K562 (cell line): ENCODE measurements around the gene ANK3. TPM values are rescaled to one million over a fixed set of nuclear protein-coding genes. Genes with fewer than 3 reads are reported as not detected.

ENCODE experiments used
- CAMTA2 ChIP-seq: fragments of 250-450 bp; sonication (Bioruptor Pico); conservative IDR thresholded peaks from 2 replicates; pipeline ENCODE4 v1.5.1; 2022
- DNMT1 ChIP-seq: fragments of 450-650 bp; IDR thresholded peaks from 2 replicates; pipeline ENCODE4 v1.6.1; 2016; ENCODE audit warnings: antibody characterized with exemption, mild to moderate bottlenecking
- ELK1 ChIP-seq: sonication (generic); formaldehyde crosslinking; IDR thresholded peaks from 2 replicates; pipeline ENCODE4 v1.8.1; 2022; ENCODE audit warnings: missing genetic modification reagents
- GABPA ChIP-seq: fragments of 200-800 bp; sonication (Bioruptor generic); conservative IDR thresholded peaks from 2 replicates; pipeline ENCODE4 v1.6.1; 2016; ENCODE audit warnings: low read depth, missing genetic modification characterization, missing compliant biosample characterization
- GTF2E2 ChIP-seq: fragments of 200-800 bp; sonication (Bioruptor generic); IDR thresholded peaks from 2 replicates; pipeline ENCODE4 v1.6.1; 2016; ENCODE audit warnings: missing genetic modification characterization, missing compliant biosample characterization
- GTF3C2 ChIP-seq: IDR thresholded peaks from 3 replicates; pipeline ENCODE4 v1.6.1; 2011; ENCODE audit warnings: borderline replicate concordance, mild to moderate bottlenecking, moderate library complexity; ENCODE audit not compliant: insufficient read length; ENCODE audit errors: extremely low read depth
- HIVEP1 ChIP-seq: fragments of 250-450 bp; sonication (Bioruptor Pico); IDR thresholded peaks from 2 replicates; pipeline ENCODE4 v1.4.0; 2020; ENCODE audit warnings: mild to moderate bottlenecking
- HMGN3 ChIP-seq: IDR thresholded peaks from 2 replicates; pipeline ENCODE4 v1.6.1; 2011; ENCODE audit warnings: borderline replicate concordance, low read depth, mild to moderate bottlenecking, mixed read lengths, low read length; ENCODE audit not compliant: insufficient read length; ENCODE audit errors: extremely low read depth
- HOXB6 ChIP-seq: fragments of 250-450 bp; sonication (Bioruptor Pico); IDR thresholded peaks from 2 replicates; pipeline ENCODE4 v1.5.1; 2022; ENCODE audit warnings: mild to moderate bottlenecking, borderline replicate concordance
- JUND ChIP-seq, 2 experiments: IDR thresholded peaks; 2 replicates in 1 of 2; 3 replicates in 1 of 2; pipeline ENCODE4 v1.6.1; 2011; ENCODE audit warnings: borderline replicate concordance in 2 of 2, low read depth in 2 of 2, low read length in 2 of 2, improper control_type of control experiment in 1 of 2, missing biosample characterization in 1 of 2, missing genetic modification characterization in 1 of 2, missing genetic modification reagents in 1 of 2
- MECOM ChIP-seq: fragments of 250-450 bp; sonication (Bioruptor Pico); IDR thresholded peaks from 2 replicates; pipeline ENCODE4 v1.8.0; 2022; ENCODE audit warnings: inconsistent platforms
- MTA2 ChIP-seq: fragments of 450-650 bp; IDR thresholded peaks from 2 replicates; pipeline ENCODE4 v1.6.1; 2016; ENCODE audit warnings: low read depth
- MYBL2 ChIP-seq, 2 experiments: fragments of 450-650 bp in 1 of 2; sonication (generic) in 1 of 2; formaldehyde crosslinking in 1 of 2; IDR thresholded peaks; 2 replicates each; pipeline versions ENCODE4 v1.6.1 to v1.8.1; 2017 to 2022; ENCODE audit warnings: borderline replicate concordance in 1 of 2, inconsistent platforms in 1 of 2, low read depth in 1 of 2, mild to moderate bottlenecking in 1 of 2, missing genetic modification reagents in 1 of 2, moderate library complexity in 1 of 2
- PML ChIP-seq: IDR thresholded peaks from 2 replicates; pipeline ENCODE4 v1.6.1; 2012; ENCODE audit warnings: low read length, inconsistent platforms
- POLR2A ChIP-seq: fragments of 450-650 bp; conservative IDR thresholded peaks from 2 replicates; pipeline ENCODE4 v1.6.1; 2016
- POLR2AphosphoS2 ChIP-seq: IDR thresholded peaks from 2 replicates; pipeline ENCODE4 v1.6.1; 2012; ENCODE audit warnings: low read length, improper control_type of control experiment
- POLR3G ChIP-seq: IDR thresholded peaks from 2 replicates; pipeline ENCODE4 v1.6.1; 2011; ENCODE audit not compliant: insufficient read length, insufficient replicate concordance; ENCODE audit errors: extremely low read depth
- SMARCA4 ChIP-seq: fragments of 450-650 bp; IDR thresholded peaks from 2 replicates; pipeline ENCODE4 v1.6.1; 2016
- SPI1 ChIP-seq: IDR thresholded peaks from 2 replicates; pipeline ENCODE4 v1.6.1; 2011; ENCODE audit warnings: low read depth, low read length, control low read depth, borderline replicate concordance
- TBL1XR1 ChIP-seq, 2 experiments: IDR thresholded peaks; 2 replicates each; pipeline ENCODE4 v1.6.1; 2012; ENCODE audit warnings: improper control_type of control experiment in 2 of 2, low read length in 2 of 2, mild to moderate bottlenecking in 1 of 2
- TRIM24 ChIP-seq, 2 experiments: fragments of 450-650 bp; IDR thresholded peaks; 2 replicates each; pipeline ENCODE4 v1.6.1; 2016
- U2AF2 ChIP-seq: fragments of 200-400 bp; formaldehyde crosslinking; optimal IDR thresholded peaks from 2 replicates; pipeline ENCODE3; 2017; ENCODE audit warnings: low read depth, mild to moderate bottlenecking, low read length
- ZNF184 ChIP-seq: sonication (generic); formaldehyde crosslinking; IDR thresholded peaks from 2 replicates; pipeline ENCODE4 v1.5.0; 2020; ENCODE audit warnings: missing genetic modification reagents
- ZNF217 ChIP-seq: sonication (generic); formaldehyde crosslinking; IDR thresholded peaks from 2 replicates; pipeline ENCODE4 v1.8.0; 2022; ENCODE audit warnings: mild to moderate bottlenecking, missing genetic modification reagents
- ZNF24 ChIP-seq: fragments of 450-650 bp; IDR thresholded peaks from 2 replicates; pipeline ENCODE4 v1.6.1; 2016
- ZNF511 ChIP-seq: sonication (generic); formaldehyde crosslinking; IDR thresholded peaks from 2 replicates; pipeline ENCODE4 v1.8.0; 2022; ENCODE audit warnings: mild to moderate bottlenecking, missing genetic modification reagents
- ZNF583 ChIP-seq: fragments of 250-450 bp; sonication (Bioruptor Pico); IDR thresholded peaks from 2 replicates; pipeline ENCODE4 v1.4.0; 2020
- ZNF586 ChIP-seq: fragments of 450-650 bp; formaldehyde crosslinking; conservative IDR thresholded peaks from 2 replicates; pipeline ENCODE4 v1.4.0; 2020; ENCODE audit warnings: mild to moderate bottlenecking, moderate library complexity
- polyA plus RNA-seq, 8 experiments: library from polyadenylated mRNA; depleted of rRNA in 4 of 8; stranded (reverse) in 5 of 8; unstranded in 3 of 8; fragments of >200 nt; fragmentation: Nextera tagmentation in 2 of 8; fragmentation: Illumina TruSeq in 1 of 8; extraction: Ambion mirVana in 2 of 8; extraction: Trizol in 1 of 8; gene quantifications; 2 replicates each; pipeline versions ENCODE4 v1.2.1 to v1.2.3, GENCODE V29; 2011 to 2014; ENCODE audit warnings: inconsistent platforms in 1 of 8, missing spikeins in 1 of 8
- total RNA-seq, 7 experiments: library from RNA; depleted of rRNA in 6 of 7; stranded (reverse); fragments of >200 nt in 6 of 7; fragmentation: Illumina TruSeq in 2 of 7; extraction: Trizol in 2 of 7; gene quantifications; 2 replicates each; pipeline versions ENCODE4 v1.2.1 to v1.2.3, GENCODE V29; 2011 to 2021; ENCODE audit warnings: low replicate concordance in 1 of 7

Gene ANK3
- total and polyA plus RNA-seq, 9 of the 15 experiments (the other 6 are each of a cell fraction or from before 2014, with no cell fraction given) = 10.0 to 32.3 (median 17.9) TPM

- no peak for TF ChIP-seq GTF3C2
- TF ChIP-seq DNMT1 = no peak
- no peak for TF ChIP-seq ZNF583 (CRISPR knock-in tag)
- peak in 1 of 2 experiments; percentile 51; a peak in 1 of 4 replicates for TF ChIP-seq TBL1XR1 (IDR thresholded peaks at IDR 0.05; ENCODE audit: low read length in 2 of 2)
- no peak for TF ChIP-seq MYBL2 (IDR thresholded peaks at IDR 0.05; ENCODE audit: low read depth)
- no peak for TF ChIP-seq MYBL2 (CRISPR knock-in tag; IDR thresholded peaks at IDR 0.05; ENCODE audit: borderline replicate concordance)
- peak; percentile 72 for TF ChIP-seq PML
- TF ChIP-seq TRIM24 (IDR thresholded peaks at IDR 0.05) = peak; percentile 54 to 62; a peak in 3 of 4 replicates
- TF ChIP-seq SPI1 = no peak
- TF ChIP-seq U2AF2 = no peak
- no peak for TF ChIP-seq POLR3G
- TF ChIP-seq ZNF217 = no peak
- TF ChIP-seq POLR2AphosphoS2 = no peak
- no peak for TF ChIP-seq HIVEP1 (CRISPR knock-in tag)
- TF ChIP-seq CAMTA2 (CRISPR knock-in tag) = no peak
- TF ChIP-seq ZNF586 (CRISPR knock-in tag) = no peak
- TF ChIP-seq POLR2A = no peak
- peak; percentile 78 for TF ChIP-seq MTA2
- peak; percentile 91 for TF ChIP-seq SMARCA4
- no peak for TF ChIP-seq ZNF184 (CRISPR knock-in tag)
- no peak for TF ChIP-seq ELK1
- TF ChIP-seq JUND (IDR thresholded peaks at IDR 0.05; ENCODE audit: borderline replicate concordance, low read depth, low read length) = peak; percentile 87
- peak; percentile 80; the same call in 1 of the 3 replicates for TF ChIP-seq JUND (tag; IDR thresholded peaks at IDR 0.05; ENCODE audit: borderline replicate concordance, low read depth, low read length)
- no peak for TF ChIP-seq HMGN3
- TF ChIP-seq MECOM (CRISPR knock-in tag) = no peak; the same call in 1 of the 2 replicates
- no peak for TF ChIP-seq HOXB6 (CRISPR knock-in tag)
- TF ChIP-seq ZNF24 = no peak
- TF ChIP-seq GABPA (tag) = no peak
- TF ChIP-seq GTF2E2 (tag) = no peak
- no peak for TF ChIP-seq ZNF511 (CRISPR knock-in tag)
Observed at GRCh38 chr10:60073397-60073780, 316.3 kb downstream of the ANK3 start (continued).
